IMR-90 (cell line): Measurements from ENCODE around the gene PLEKHG2. TPM values are rescaled to one million over a fixed set of nuclear protein-coding genes. Genes with fewer than 3 reads are reported as not detected.

Experiments used
- CEBPB ChIP-seq: IDR thresholded peaks from 2 replicates; pipeline ENCODE4 v1.6.1; 2012; ENCODE audit warnings: low read depth, low read length, improper control_type of control experiment
- ELK1 ChIP-seq: fragments of 150-350 bp; IDR thresholded peaks from 2 replicates; pipeline ENCODE4 v1.6.1; 2016; ENCODE audit warnings: low read depth, mild to moderate bottlenecking, low read length, moderate library complexity, borderline replicate concordance
- polyA plus RNA-seq, 3 experiments: library from polyadenylated mRNA; depleted of rRNA; stranded (reverse); fragments of >200 nt; gene quantifications; 2 replicates each; pipeline ENCODE4 v1.2.3, GENCODE V29; 2012; ENCODE audit warnings: low replicate concordance in 1 of 3
- total RNA-seq: library from RNA; depleted of rRNA; stranded (reverse); fragments of >200 nt; gene quantifications from 2 replicates; pipeline ENCODE4 v1.2.3, GENCODE V29; 2012

PLEKHG2 gene
- total and polyA plus RNA-seq, 2 of the 4 experiments (the other 2 are of a cell fraction) = 6.5 to 28.3 TPM

DNA sequence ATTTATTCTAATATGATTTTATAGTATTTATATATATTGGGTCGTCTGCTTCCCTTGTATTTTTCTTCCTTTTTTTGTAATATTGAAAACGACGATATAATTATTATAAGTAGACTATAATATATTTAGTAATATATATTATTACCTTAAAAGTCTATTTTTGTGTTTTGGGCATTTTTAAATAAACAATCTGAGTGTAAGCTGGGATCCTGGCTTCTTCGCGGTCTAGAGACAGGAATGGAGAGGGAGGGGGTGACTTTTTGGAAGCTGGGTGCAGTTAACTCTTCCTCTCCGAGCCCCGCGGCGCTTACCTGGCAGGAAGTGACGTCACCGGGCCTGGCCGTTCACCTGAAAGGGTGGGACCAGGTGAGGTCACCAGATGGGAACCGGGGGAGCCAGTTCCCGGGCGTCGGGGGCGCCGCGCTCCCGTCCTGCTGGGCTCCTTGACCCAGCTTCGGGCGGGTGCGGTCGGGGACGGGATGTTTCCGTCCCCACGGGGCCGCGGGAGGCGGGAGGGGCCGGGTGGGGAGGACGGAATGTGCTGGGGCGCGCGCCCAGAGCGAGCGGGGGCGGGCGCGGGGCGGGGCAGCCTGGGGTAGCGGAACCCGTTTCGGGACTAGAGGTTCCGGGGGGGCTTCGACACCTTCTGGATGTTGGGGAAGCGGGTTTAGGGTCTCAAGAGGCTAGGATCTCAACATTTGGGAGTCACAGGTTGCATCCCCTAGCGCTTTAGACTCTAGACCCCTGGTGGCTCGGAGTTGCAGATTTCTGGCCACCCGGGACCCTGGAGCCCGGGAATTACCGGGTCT, 3.1 kb upstream of the PLEKHG2 start (continued):
- TF ChIP-seq ELK1 = no peak
- TF ChIP-seq CEBPB = no peak
